GM19043 (cell line): ENCODE results near the gene ZNF680.
"Not testable (repeated sequence)": the region's sequence is repeated elsewhere in the genome, so short reads cannot be mapped to it uniquely, and the experiment has no call there.

Experiments
- ATAC-seq: cut with Tn5 transposase; IDR thresholded peaks from one replicate; pipeline ENCODE4 v1.9.1; 2021; ENCODE audit warnings: low read depth; ENCODE audit not compliant: unreplicated experiment

ZNF680 gene

GRCh38 chr7:64562626-64563278 lies at the start of gene ZNF680:
ZNF680 (minus strand) TSS chr7:64563071; CDS start chr7:64562954, 117 bp downstream.
- ATAC-seq: peak; percentile 99

GRCh38 chr7:64612452-64612851 lies 49.6 kb upstream of the ZNF680 start:
- ATAC-seq: no peak

GRCh38 chr7:64611717-64612116 lies 48.8 kb upstream of the ZNF680 start:
- no peak for ATAC-seq

- no peak for ATAC-seq
These were observed 48.1 kb upstream of the ZNF680 start for GRCh38 chr7:64610997-64611396.

- ATAC-seq: no peak
These were observed 45.4 kb upstream of the ZNF680 start for GRCh38 chr7:64608116-64608910.

GRCh38 chr7:64606385-64606784 lies 43.5 kb upstream of the ZNF680 start:
- no peak for ATAC-seq

- no peak for ATAC-seq
These were observed 40.4 kb upstream of the ZNF680 start for GRCh38 chr7:64603271-64603670.

GRCh38 chr7:64602518-64602917 lies 39.6 kb upstream of the ZNF680 start:
- ATAC-seq: no peak

- no peak for ATAC-seq
These were observed 39.2 kb upstream of the ZNF680 start for GRCh38 chr7:64602086-64602485.

- no peak for ATAC-seq
These were observed 36.5 kb upstream of the ZNF680 start for GRCh38 chr7:64599359-64599758.

- ATAC-seq: no peak
These were observed 28.1 kb upstream of the ZNF680 start for GRCh38 chr7:64590971-64591370.

GRCh38 chr7:64581926-64582894 lies 19.3 kb upstream of the ZNF680 start:
- ATAC-seq: no peak

- no peak for ATAC-seq
These were observed 18.5 kb upstream of the ZNF680 start for GRCh38 chr7:64581391-64581790.

- ATAC-seq: no peak
These were observed 11.7 kb upstream of the ZNF680 start for GRCh38 chr7:64574540-64575099.

GRCh38 chr7:64570284-64570605 lies 7.4 kb upstream of the ZNF680 start:
- ATAC-seq: not testable (repeated sequence)

GRCh38 chr7:64569372-64570283 lies 6.8 kb upstream of the ZNF680 start:
- ATAC-seq: not testable (repeated sequence)

- ATAC-seq: no peak
These were observed 630 bp downstream of the ZNF680 start for GRCh38 chr7:64562256-64562625.

GRCh38 chr7:64559206-64559605 lies 3.7 kb downstream of the ZNF680 start:
- no peak for ATAC-seq

GRCh38 chr7:64558781-64559180 lies 4.1 kb downstream of the ZNF680 start:
- ATAC-seq: no peak

GRCh38 chr7:64558323-64558705 lies 4.6 kb downstream of the ZNF680 start:
- ATAC-seq: no peak
